ENCODE results near the gene ZC3H18. TPM values are rescaled to one million over a fixed set of nuclear protein-coding genes. Genes with fewer than 3 reads are reported as not detected.

The ZC3H18 gene
- total RNA-seq, 1 experiment from 2014 or later: 61.8 TPM

DNA sequence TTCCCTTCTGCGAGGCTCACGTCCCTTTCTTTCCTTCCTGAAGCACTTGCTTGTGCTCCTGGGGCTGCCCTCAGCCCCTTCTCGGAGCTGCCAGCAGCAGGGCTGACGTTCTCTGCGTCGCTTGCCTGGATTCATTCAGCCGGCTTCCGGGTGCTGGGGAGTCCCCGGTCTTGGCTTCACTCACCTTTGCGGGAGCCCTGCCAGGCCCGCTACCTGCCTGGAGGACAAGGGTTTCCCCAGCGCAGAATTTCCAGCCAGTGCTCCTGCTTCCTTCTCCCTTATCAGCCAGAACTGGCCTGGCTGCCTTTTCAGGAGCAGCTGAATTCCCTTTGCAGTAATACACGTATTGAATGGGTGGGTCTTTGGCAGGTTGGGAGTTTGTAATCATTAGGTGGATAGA is 46.1 kb downstream of the ZC3H18 start:
- TF ChIP-seq ZNF317 (CRISPR knock-in tag; IDR thresholded peaks at IDR 0.05; ENCODE audit: borderline replicate concordance, low read depth) (no peak), FOXP4 (CRISPR knock-in tag; IDR thresholded peaks at IDR 0.05) (no peak), CTCF (IDR thresholded peaks at IDR 0.05) (no peak), ZBTB21 (CRISPR knock-in tag; IDR thresholded peaks at IDR 0.05; ENCODE audit: borderline replicate concordance) (no peak), CREB1 (CRISPR knock-in tag; IDR thresholded peaks at IDR 0.05) (no peak), ZSCAN18 (CRISPR knock-in tag; IDR thresholded peaks at IDR 0.05) (no peak), GTF2I (CRISPR knock-in tag; conservative IDR thresholded peaks at IDR 0.05) (no peak), ATF1 (CRISPR knock-in tag; IDR thresholded peaks at IDR 0.05) (no peak), MXD4 (CRISPR knock-in tag; IDR thresholded peaks at IDR 0.05; ENCODE audit: borderline replicate concordance) (no peak), USF2 (CRISPR knock-in tag; IDR thresholded peaks at IDR 0.05) (no peak)
- TF ChIP-seq, protein P1, sequence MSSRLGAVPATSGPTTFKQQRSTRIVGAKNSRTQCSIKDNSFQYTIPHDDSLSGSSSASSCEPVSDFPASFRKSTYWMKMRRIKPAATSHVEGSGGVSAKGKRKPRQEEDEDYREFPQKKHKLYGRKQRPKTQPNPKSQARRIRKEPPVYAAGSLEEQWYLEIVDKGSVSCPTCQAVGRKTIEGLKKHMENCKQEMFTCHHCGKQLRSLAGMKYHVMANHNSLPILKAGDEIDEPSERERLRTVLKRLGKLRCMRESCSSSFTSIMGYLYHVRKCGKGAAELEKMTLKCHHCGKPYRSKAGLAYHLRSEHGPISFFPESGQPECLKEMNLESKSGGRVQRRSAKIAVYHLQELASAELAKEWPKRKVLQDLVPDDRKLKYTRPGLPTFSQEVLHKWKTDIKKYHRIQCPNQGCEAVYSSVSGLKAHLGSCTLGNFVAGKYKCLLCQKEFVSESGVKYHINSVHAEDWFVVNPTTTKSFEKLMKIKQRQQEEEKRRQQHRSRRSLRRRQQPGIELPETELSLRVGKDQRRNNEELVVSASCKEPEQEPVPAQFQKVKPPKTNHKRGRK (CRISPR knock-in tag; IDR thresholded peaks at IDR 0.05; ENCODE audit: borderline replicate concordance): no peak
- TF ChIP-seq, protein P2, sequence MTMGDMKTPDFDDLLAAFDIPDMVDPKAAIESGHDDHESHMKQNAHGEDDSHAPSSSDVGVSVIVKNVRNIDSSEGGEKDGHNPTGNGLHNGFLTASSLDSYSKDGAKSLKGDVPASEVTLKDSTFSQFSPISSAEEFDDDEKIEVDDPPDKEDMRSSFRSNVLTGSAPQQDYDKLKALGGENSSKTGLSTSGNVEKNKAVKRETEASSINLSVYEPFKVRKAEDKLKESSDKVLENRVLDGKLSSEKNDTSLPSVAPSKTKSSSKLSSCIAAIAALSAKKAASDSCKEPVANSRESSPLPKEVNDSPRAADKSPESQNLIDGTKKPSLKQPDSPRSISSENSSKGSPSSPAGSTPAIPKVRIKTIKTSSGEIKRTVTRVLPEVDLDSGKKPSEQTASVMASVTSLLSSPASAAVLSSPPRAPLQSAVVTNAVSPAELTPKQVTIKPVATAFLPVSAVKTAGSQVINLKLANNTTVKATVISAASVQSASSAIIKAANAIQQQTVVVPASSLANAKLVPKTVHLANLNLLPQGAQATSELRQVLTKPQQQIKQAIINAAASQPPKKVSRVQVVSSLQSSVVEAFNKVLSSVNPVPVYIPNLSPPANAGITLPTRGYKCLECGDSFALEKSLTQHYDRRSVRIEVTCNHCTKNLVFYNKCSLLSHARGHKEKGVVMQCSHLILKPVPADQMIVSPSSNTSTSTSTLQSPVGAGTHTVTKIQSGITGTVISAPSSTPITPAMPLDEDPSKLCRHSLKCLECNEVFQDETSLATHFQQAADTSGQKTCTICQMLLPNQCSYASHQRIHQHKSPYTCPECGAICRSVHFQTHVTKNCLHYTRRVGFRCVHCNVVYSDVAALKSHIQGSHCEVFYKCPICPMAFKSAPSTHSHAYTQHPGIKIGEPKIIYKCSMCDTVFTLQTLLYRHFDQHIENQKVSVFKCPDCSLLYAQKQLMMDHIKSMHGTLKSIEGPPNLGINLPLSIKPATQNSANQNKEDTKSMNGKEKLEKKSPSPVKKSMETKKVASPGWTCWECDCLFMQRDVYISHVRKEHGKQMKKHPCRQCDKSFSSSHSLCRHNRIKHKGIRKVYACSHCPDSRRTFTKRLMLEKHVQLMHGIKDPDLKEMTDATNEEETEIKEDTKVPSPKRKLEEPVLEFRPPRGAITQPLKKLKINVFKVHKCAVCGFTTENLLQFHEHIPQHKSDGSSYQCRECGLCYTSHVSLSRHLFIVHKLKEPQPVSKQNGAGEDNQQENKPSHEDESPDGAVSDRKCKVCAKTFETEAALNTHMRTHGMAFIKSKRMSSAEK (CRISPR knock-in tag; IDR thresholded peaks at IDR 0.05; ENCODE audit: borderline replicate concordance): no peak
- TF ChIP-seq, protein P3, sequence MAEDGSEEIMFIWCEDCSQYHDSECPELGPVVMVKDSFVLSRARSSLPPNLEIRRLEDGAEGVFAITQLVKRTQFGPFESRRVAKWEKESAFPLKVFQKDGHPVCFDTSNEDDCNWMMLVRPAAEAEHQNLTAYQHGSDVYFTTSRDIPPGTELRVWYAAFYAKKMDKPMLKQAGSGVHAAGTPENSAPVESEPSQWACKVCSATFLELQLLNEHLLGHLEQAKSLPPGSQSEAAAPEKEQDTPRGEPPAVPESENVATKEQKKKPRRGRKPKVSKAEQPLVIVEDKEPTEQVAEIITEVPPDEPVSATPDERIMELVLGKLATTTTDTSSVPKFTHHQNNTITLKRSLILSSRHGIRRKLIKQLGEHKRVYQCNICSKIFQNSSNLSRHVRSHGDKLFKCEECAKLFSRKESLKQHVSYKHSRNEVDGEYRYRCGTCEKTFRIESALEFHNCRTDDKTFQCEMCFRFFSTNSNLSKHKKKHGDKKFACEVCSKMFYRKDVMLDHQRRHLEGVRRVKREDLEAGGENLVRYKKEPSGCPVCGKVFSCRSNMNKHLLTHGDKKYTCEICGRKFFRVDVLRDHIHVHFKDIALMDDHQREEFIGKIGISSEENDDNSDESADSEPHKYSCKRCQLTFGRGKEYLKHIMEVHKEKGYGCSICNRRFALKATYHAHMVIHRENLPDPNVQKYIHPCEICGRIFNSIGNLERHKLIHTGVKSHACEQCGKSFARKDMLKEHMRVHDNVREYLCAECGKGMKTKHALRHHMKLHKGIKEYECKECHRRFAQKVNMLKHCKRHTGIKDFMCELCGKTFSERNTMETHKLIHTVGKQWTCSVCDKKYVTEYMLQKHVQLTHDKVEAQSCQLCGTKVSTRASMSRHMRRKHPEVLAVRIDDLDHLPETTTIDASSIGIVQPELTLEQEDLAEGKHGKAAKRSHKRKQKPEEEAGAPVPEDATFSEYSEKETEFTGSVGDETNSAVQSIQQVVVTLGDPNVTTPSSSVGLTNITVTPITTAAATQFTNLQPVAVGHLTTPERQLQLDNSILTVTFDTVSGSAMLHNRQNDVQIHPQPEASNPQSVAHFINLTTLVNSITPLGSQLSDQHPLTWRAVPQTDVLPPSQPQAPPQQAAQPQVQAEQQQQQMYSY (CRISPR knock-in tag; IDR thresholded peaks at IDR 0.05): no peak
- Mint-ChIP-seq H3K4me3 (no peak overlapping the region), H3K9me3 (no peaks in the 10 kb centered on the region), H3K27ac (peak overlapping the region; percentile 79), H3K27me3 (ENCODE audit: low read depth) (no peaks in the 10 kb centered on the region), H3K4me1 (peaks cover 4% of the 10 kb centered on the region), H3K36me3 (peaks cover 17% of the 10 kb centered on the region)
- no peak for ATAC-seq
- ChIA-PET POLR2A (no interaction called here), CTCF (interaction anchor here (1.2 to 4.5 kb wide), 5 partner anchors 14 to 121 kb away, joined by 3 to 29 read pairs (median 10); partner anchors contain the start of gene IL17C)
- no peak for DNase-seq (ENCODE audit: low spot score)

Data from WTC11 (cell line).